Type B pancreatic cell (in vitro differentiated cells): ENCODE data around the gene TMEM151B. TPM values are rescaled to one million over a fixed set of nuclear protein-coding genes. Genes with fewer than 3 reads are reported as not detected.

Experiments
- DNase-seq: peaks from one replicate; pipeline ENCODE4 v3.0.0; 2021; ENCODE audit warnings: mixed read lengths; ENCODE audit not compliant: unreplicated experiment; ENCODE audit errors: extremely low spot score
- H3K27ac Mint-ChIP-seq: 2 replicates; pipeline ENCODE4 v1.8.0; 2021; ENCODE audit warnings: mild to moderate bottlenecking, mixed read lengths
- H3K27me3 Mint-ChIP-seq: 2 replicates; pipeline ENCODE4 v1.8.0; 2021; ENCODE audit warnings: mixed read lengths
- H3K36me3 Mint-ChIP-seq: 2 replicates; pipeline ENCODE4 v1.8.0; 2021; ENCODE audit warnings: mixed read lengths
- H3K4me1 Mint-ChIP-seq: one replicate; pipeline ENCODE4 v1.8.0; 2021; ENCODE audit warnings: mixed read lengths; ENCODE audit not compliant: unreplicated experiment
- H3K4me3 Mint-ChIP-seq: 2 replicates; pipeline ENCODE4 v1.8.0; 2021; ENCODE audit warnings: mild to moderate bottlenecking, mixed read lengths
- H3K9me3 Mint-ChIP-seq: 2 replicates; pipeline ENCODE4 v1.8.0; 2021; ENCODE audit warnings: mixed read lengths
- total RNA-seq: library from RNA; stranded (reverse); gene quantifications from 2 replicates; pipeline ENCODE4 v1.2.1, GENCODE V29; 2021; ENCODE audit warnings: low replicate concordance
- TF ChIP-seq, protein P1 (sequence below): fragments of 200-600 bp; sonication (generic); conservative IDR thresholded peaks from 2 replicates; pipeline ENCODE4 v1.5.0; 2021; ENCODE audit warnings: antibody characterized with exemption, mild to moderate bottlenecking

The TMEM151B gene
- total RNA-seq, 1 donor from 2014 or later, result 3.2 TPM

- H3K36me3 Mint-ChIP-seq, result peaks cover 41% of the 10 kb centered on the region
- no peaks in the 10 kb centered on the region for H3K9me3 Mint-ChIP-seq
- no peak for DNase-seq
- TF ChIP-seq, protein P1, sequence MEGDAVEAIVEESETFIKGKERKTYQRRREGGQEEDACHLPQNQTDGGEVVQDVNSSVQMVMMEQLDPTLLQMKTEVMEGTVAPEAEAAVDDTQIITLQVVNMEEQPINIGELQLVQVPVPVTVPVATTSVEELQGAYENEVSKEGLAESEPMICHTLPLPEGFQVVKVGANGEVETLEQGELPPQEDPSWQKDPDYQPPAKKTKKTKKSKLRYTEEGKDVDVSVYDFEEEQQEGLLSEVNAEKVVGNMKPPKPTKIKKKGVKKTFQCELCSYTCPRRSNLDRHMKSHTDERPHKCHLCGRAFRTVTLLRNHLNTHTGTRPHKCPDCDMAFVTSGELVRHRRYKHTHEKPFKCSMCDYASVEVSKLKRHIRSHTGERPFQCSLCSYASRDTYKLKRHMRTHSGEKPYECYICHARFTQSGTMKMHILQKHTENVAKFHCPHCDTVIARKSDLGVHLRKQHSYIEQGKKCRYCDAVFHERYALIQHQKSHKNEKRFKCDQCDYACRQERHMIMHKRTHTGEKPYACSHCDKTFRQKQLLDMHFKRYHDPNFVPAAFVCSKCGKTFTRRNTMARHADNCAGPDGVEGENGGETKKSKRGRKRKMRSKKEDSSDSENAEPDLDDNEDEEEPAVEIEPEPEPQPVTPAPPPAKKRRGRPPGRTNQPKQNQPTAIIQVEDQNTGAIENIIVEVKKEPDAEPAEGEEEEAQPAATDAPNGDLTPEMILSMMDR, result peak; percentile 72
- peaks cover 56% of the 10 kb centered on the region for H3K4me1 Mint-ChIP-seq
- H3K27me3 Mint-ChIP-seq, result no peaks in the 10 kb centered on the region
- peak overlapping the region; percentile 44 for H3K4me3 Mint-ChIP-seq
- peak overlapping the region; percentile 81 for H3K27ac Mint-ChIP-seq
Observed at GRCh38 chr6:44253307-44254101, 16.7 kb upstream of the TMEM151B start.

GRCh38 chr6:44254191-44255104 is 15.8 kb upstream of the TMEM151B start:
- Mint-ChIP-seq H3K36me3 (peaks cover 35% of the 10 kb centered on the region), H3K27me3 (no peaks in the 10 kb centered on the region), H3K4me1 (peaks cover 56% of the 10 kb centered on the region), H3K9me3 (no peaks in the 10 kb centered on the region), H3K4me3 (peak overlapping the region; percentile 90), H3K27ac (peak overlapping the region; percentile 91)
- no peak for DNase-seq
- TF ChIP-seq, protein P1, result no peak

- peaks cover 28% of the 10 kb centered on the region for H3K36me3 Mint-ChIP-seq
Observed at GRCh38 chr6:44255105-44255808, 15.0 kb upstream of the TMEM151B start.

GRCh38 chr6:44255871-44256774 is 14.1 kb upstream of the TMEM151B start:
- TF ChIP-seq, protein P1, result no peak
- no peak for DNase-seq
- peak overlapping the region; percentile 90 for H3K4me3 Mint-ChIP-seq
- H3K9me3 Mint-ChIP-seq, result no peaks in the 10 kb centered on the region
- H3K27me3 Mint-ChIP-seq, result no peaks in the 10 kb centered on the region
- peak overlapping the region; percentile 91 for H3K27ac Mint-ChIP-seq
- H3K36me3 Mint-ChIP-seq, result peaks cover 24% of the 10 kb centered on the region
- H3K4me1 Mint-ChIP-seq, result peaks cover 47% of the 10 kb centered on the region

More at GRCh38 chr6:44255105-44255808, 15.0 kb upstream of the TMEM151B start:
- H3K4me3 Mint-ChIP-seq, result peak overlapping the region; percentile 90
- H3K4me1 Mint-ChIP-seq, result peaks cover 49% of the 10 kb centered on the region
- H3K27ac Mint-ChIP-seq, result peak overlapping the region; percentile 91
- H3K27me3 Mint-ChIP-seq, result no peaks in the 10 kb centered on the region
- no peak for DNase-seq
- no peaks in the 10 kb centered on the region for H3K9me3 Mint-ChIP-seq
- TF ChIP-seq, protein P1, result no peak

- DNase-seq, result no peak
- H3K27me3 Mint-ChIP-seq, result no peaks in the 10 kb centered on the region
- no peaks in the 10 kb centered on the region for H3K9me3 Mint-ChIP-seq
- peaks cover 45% of the 10 kb centered on the region for H3K4me1 Mint-ChIP-seq
- peaks cover 18% of the 10 kb centered on the region for H3K36me3 Mint-ChIP-seq
- TF ChIP-seq, protein P1, result no peak
- peak overlapping the region; percentile 90 for H3K4me3 Mint-ChIP-seq
- H3K27ac Mint-ChIP-seq, result peak overlapping the region; percentile 91
Observed at GRCh38 chr6:44256775-44257024, 13.6 kb upstream of the TMEM151B start.
